ENCODE results near the gene BLOC1S3.

The BLOC1S3 gene

DNA sequence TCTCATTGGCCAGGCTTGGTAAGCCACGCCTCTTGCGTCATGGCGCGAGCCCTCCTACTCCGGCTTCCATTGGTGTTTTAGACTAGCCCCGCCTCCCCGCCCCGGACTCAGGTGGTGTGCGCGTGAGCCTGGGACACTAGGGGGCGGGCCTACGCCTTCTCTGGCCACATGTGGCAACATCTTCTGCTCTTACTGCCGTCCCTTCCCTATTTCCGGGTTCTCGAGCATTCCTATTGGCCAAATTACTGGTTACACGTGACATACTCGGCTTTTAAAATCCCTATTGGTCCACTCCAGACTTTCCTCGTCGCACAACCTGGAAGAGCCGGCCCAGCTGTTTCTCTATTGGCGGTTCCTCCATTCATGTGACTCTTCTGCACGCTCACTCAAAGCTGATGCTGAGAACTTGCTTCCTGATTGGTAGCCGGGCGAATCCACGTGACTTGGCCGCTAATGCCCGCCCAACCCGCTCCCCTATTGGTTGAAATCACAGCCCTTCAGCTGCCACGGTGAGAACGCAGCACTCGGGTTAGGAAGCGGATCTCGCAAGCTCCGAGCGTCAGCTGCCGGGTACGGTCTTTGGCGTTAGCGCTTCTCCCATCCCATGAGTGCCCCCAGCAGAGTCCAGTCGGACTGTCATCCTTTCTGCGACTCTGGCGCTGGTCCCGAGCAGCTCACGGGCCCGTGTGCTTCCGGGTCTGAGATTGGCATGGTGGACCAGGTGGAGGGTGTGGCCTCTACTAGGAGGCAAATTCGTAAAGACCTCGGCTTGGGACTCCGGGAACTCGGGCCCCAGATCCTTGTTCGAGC, at the start of gene BLOC1S3:
Gene BLOC1S3 (plus strand): TSS at position 523 of the 810 bp plus-strand sequence. CDS start 513 bp downstream, outside the sequence.
- DNase-seq = peak; percentile 100

DNA sequence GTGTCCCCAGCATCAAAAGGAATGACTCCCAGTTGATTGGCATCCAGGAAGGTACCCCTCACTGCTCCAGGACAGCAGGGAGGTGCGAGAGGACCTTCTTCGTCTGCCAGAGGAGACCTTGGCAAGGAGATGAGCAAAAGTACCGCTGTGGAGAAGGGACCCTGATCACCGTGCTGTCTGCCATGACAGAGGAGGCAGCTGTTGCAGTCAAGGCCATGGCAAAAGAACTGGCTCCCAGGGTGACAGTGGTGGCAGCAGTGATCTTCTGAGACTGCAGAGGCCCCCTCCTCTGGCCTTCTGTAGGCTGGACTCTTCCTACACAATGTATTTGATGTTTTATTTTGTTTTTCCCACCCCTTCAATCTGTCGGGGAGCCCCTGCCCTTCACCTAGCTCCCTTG, 49.8 kb upstream of the BLOC1S3 start:
- DNase-seq = no peak

- DNase-seq = no peak
Observed at GRCh38 chr19:45130236-45130635, 48.3 kb upstream of the BLOC1S3 start.

- no peak for DNase-seq
Observed at GRCh38 chr19:45130888-45131615, 47.5 kb upstream of the BLOC1S3 start.

DNA sequence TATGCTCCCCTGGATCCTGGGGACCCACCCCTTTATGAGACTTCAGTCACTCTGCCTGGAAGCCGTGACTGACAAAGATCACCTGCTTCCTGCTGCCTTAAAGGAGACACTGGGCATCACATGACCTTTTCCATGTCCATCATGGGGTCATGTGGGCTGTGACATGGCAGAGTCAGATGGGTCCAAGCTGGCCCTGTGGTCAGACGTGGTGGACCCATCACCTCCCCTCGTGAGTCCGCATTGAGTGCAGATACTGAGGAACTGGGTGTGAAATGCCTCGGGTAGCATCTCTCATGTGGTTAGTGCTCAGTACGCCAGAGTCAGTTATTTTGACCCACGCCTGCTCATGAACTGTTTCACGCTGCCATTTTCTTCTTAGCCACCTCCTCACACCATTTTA, 44.9 kb upstream of the BLOC1S3 start:
- DNase-seq = no peak

DNA sequence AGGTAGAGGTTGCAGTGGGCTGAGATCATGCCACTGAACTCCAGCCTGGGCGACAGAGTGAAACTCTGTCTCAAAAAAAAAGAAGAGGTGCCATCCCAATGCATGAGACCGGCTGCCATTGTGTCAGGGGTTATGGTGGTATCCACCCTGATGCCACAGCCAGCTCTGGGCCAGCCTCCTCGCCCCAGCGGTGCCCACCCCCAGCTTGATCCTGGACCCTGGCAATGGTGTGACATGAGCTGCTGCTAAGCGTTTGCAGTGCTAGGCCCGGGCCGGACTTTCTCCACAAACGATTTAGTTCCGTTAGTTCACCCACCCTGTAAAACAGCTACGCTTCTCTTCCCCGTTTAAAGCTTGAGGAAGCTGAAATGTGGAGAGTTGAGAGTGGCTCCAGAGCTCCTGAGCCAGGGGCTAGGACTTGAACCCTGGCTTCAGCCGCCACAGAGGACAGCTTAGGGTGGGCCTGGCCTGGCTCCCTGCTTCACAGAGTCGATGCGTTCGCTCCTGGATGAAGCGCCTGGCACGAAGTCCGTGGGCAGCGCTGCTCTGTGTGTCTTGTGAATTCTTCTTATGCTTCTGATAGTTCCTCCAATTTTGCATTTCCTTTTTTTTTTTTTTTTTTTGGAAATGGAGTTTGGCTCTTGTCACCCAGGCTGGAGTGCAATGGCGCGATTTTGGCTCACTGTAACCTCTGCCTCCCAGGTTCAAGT, 43.3 kb upstream of the BLOC1S3 start:
- no peak for DNase-seq

DNA sequence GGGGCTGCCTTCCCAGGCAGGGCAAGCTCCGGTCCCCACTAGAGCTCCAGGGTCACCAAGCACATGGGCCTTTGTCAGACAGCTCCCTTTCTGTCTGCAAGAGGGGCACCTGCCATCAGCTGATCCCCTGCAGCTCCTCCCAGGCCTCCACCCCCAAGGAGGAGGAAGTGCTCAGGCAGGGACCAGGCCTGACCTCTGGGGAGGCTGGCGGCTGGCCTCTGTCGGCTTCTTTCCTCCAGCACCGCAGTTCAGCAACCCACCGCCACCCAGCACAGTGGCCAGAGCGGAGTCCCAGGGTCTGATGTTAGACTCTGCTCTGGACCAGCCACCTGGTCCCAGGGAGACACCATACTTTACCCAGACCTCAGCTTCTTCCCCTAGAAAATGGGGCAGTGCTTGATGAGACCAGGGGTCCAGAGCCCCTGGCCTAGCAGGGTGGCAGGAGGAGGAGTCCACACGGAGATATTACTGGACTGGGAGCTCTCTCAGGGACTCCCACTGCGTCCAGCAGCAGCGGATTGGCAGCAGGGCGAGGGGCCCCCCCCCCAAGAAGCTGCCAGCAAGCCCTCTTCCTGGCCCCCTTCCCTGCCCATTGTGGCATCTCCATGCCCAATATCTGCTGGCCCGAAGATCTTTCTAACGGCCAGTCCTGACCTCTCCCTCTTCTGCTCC, 41.9 kb upstream of the BLOC1S3 start:
- DNase-seq = no peak

- DNase-seq = peak; percentile 62
Observed at GRCh38 chr19:45137179-45137761, 41.3 kb upstream of the BLOC1S3 start.

GRCh38 chr19:45138303-45138751, 40.3 kb upstream of the BLOC1S3 start:
- no peak for DNase-seq

- no peak for DNase-seq
Observed at GRCh38 chr19:45139286-45140143, 39.1 kb upstream of the BLOC1S3 start.

GRCh38 chr19:45140144-45140503, 38.5 kb upstream of the BLOC1S3 start:
- DNase-seq = no peak

GRCh38 chr19:45140533-45140932, 38.1 kb upstream of the BLOC1S3 start:
- DNase-seq = no peak

- no peak for DNase-seq
Observed at GRCh38 chr19:45141203-45141900, 37.2 kb upstream of the BLOC1S3 start.

DNA sequence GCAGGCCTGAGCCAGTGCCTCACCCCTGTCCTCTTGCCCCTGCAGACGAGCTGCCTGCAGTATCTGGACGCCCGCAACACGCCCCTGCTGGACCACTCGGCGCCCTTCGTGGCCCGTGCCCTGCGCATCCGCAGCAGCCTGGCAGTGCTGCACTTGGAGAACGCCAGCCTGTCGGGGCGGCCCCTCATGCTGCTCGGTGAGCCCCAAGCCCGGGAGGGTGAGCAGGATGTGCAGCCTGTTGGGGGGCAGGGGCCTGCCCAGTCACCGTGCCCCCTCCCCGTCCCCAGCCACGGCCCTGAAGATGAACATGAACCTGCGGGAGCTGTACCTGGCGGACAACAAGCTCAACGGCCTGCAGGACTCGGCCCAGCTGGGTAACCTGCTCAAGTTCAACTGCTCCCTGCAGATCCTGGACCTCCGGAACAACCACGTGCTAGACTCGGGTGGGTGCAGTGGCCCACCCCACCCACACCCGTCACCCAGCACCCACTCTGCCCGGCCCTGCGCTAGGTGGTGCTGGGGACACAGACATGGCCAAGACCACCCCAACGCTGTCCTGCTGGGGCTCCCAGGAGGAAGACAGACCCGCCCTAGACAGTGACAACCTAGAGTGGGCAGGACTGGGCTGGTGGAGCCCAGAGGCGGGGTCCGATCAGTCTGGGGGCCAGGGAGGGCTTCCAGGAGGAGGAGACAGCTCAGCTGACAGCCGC, 36.4 kb upstream of the BLOC1S3 start:
- no peak for DNase-seq

GRCh38 chr19:45142726-45143110, 35.9 kb upstream of the BLOC1S3 start:
- DNase-seq = no peak

DNA sequence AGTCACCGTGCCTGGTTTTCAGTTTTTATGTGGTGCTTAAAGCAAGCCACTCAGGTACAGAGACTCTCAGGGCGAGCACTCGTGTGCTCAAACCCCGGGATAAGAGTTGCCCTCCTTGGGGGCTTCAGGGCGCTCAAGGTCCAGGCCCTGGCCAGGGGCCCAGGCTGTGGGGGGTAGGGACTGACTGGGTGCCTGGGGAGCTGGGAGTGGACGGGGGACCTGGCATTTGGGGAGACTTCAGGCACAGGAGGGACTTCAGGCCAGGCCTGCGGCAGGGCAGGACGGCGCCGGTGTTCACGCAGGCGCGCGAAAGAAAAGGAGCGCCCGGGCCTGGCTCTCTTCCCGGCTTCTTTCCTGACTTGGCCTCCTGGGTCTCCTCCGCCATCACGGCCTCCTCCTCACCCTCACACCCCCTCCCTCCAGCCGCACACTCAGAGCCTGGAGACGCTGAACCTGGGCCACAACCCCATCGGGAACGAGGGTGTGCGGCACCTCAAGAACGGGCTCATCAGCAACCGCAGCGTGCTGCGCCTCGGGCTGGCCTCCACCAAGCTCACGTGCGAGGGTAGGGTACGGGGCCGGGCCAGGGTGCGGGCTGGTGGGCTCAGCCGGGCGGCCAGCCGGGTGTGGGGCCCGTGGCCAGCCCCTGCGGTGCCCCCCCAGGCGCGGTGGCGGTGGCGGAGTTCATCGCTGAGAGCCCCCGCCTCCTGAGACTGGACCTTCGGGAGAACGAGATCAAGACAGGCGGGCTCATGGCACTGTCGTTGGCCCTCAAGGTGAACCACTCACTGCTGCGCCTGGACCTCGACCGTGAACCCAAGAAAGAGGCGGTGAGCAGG, 33.9 kb upstream of the BLOC1S3 start:
- no peak for DNase-seq

- DNase-seq = no peak
Observed at GRCh38 chr19:45145270-45146189, 33.1 kb upstream of the BLOC1S3 start.

- DNase-seq = no peak
Observed at GRCh38 chr19:45146251-45146650, 32.3 kb upstream of the BLOC1S3 start.

All from eye (tissue), 1 donor.